Suprapubic skin (tissue), 4 donors: ENCODE data around the gene TMEM244.

Source experiments
- CTCF ChIP-seq, 2 donors: fragments of 200-600 bp in 1 of 2; fragments of 450-650 bp in 1 of 2; sonication (generic) in 1 of 2; IDR thresholded peaks; one replicate each; pipeline ENCODE4 v1.5.1; 2016 to 2019; ENCODE audit warnings: antibody characterized with exemption in 2 of 2, mild to moderate bottlenecking in 1 of 2, moderate library complexity in 1 of 2
- EP300 ChIP-seq: sonication (generic); formaldehyde crosslinking; IDR thresholded peaks from one replicate; pipeline ENCODE4 v1.6.1; 2017; ENCODE audit warnings: antibody characterized with exemption
- POLR2A ChIP-seq, 2 donors: fragments of 450-650 bp; IDR thresholded peaks; one replicate each; pipeline ENCODE4 v1.6.1; 2017; ENCODE audit warnings: antibody characterized with exemption in 2 of 2, mild to moderate bottlenecking in 2 of 2, moderate library complexity in 2 of 2
- POLR2AphosphoS5 ChIP-seq, 3 donors: sonication (generic); formaldehyde crosslinking; IDR thresholded peaks; one replicate each; pipeline ENCODE4 v1.6.1; 2017; ENCODE audit warnings: antibody characterized with exemption in 3 of 3

- no peak for TF ChIP-seq CTCF (IDR thresholded peaks at IDR 0.05)
- no peak for TF ChIP-seq POLR2A (IDR thresholded peaks at IDR 0.05)
- TF ChIP-seq POLR2AphosphoS5 (IDR thresholded peaks at IDR 0.05), result no peak
- no peak for TF ChIP-seq EP300
Observed at GRCh38 chr6:129842137-129842536, 19.0 kb downstream of the TMEM244 start.
